GM10248 (cell line): ENCODE data around the gene CDKL4.

Experiments used
- CTCF ChIA-PET: fragments of 300-600 bp; sonication (Branson Sonifier 250); formaldehyde crosslinking; extraction: SDS; loops from one replicate; lab custom pipeline; 2021; ENCODE audit warnings: antibody characterized with exemption; lab: Yijun Ruan, JAX
- POLR2A ChIA-PET: fragments of 350-650 bp; sonication (Branson Sonifier 250); formaldehyde crosslinking; extraction: SDS; loops from one replicate; lab custom pipeline; 2020; ENCODE audit warnings: antibody characterized with exemption; lab: Yijun Ruan, JAX
- DNase-seq: peaks from one replicate; pipeline ENCODE4 v3.0.0; 2012; ENCODE audit errors: extremely low spot score
- CTCF ChIP-seq: IDR thresholded peaks from 2 replicates; pipeline ENCODE4 v1.5.1; 2012; ENCODE audit warnings: mild to moderate bottlenecking, low read depth; ENCODE audit errors: extremely low read depth, missing control alignments, control extremely low read depth

CDKL4 gene

DNA sequence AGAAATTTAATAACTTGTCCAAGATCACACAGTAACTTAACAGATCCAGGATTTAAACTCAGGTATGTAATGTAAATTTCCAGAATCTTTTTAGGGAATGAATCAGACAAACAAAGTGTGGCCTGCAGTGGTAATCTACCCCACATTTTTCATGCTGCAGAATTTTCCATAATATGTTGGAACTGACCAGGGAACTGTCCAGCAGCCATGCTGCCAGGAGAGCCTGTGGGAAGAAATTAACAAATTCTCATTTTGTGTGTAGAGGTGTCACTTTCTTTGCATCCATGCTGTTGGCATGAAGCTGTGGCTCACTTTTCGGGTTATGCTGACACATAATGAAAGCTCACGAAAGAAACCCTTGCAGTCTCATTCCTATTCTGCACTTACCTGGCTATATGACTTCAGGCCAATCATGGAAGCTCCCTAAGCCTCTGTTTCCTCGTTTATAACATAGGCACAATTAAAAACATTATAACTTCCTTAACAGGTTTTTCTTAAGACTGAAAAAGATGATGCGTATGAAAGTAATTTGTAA lies 54.7 kb downstream of the CDKL4 start:
- DNase-seq: no peak
- CTCF ChIA-PET: interaction anchor here (1.4 to 1.6 kb wide), 2 partner anchors 122 to 129 kb away, joined by 3 to 7 read pairs; no protein-coding TSS in a partner anchor
- POLR2A ChIA-PET: no interaction called here
- no peak for TF ChIP-seq CTCF

- DNase-seq: no peak
- ChIA-PET POLR2A (no interaction called here), CTCF (no interaction called here)
- TF ChIP-seq CTCF: no peak
Measured at GRCh38 chr2:39183673-39184072, 60.1 kb downstream of the CDKL4 start.

GRCh38 chr2:39181297-39181696 lies 62.5 kb downstream of the CDKL4 start:
- ChIA-PET CTCF (no interaction called here), POLR2A (no interaction called here)
- no peak for TF ChIP-seq CTCF

DNA sequence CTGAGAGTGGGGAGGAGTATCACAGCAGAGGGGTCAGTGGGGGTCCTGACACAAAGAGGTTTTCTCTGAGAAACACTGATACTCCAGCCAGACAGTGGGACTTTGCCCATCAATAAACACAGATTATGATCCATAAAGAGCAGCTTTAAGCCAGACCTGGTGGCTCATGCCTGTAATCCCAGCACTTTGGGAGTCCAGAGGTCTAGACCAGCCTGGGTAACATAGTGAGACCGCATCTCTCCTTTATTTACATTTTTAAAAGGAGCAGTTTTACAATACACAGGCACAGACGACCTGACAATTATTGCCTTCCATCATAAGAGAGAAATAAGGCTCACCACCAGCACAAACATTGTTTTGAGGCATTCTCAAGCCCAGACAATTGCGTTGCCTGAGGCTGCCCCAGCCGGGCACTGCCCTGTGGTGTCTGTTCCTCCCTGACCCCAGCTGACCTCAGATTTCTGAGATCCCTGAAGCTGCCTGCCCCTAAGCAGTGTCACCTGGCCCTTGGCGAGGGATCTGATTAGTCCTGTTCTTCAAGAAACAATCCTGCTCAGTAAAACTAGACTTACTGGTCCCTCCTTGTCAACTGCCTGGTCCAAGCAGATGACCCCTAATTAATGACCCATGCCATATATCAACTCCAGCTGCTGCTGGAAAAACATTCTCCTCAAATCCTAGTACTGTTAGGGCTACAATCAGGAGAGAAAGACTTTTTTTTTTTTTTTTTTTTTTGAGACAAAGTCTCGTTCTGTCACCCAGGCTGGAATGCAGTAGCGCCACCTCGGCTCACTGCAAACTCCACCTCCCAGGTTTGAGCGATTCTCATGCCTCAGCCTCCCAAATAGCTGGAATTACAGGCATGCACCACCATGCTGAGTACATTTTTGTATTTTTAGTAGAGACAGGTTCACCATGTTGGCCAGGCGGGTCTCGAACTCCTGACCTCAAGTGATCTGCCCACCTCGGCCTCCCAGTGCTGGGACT lies 63.5 kb downstream of the CDKL4 start:
- TF ChIP-seq CTCF: no peak
- POLR2A ChIA-PET: no interaction called here
- CTCF ChIA-PET: interaction anchor here (1.1 to 1.6 kb wide), 3 partner anchors 11 to 14 kb away, joined by 3 read pairs; no protein-coding TSS in a partner anchor
- DNase-seq: no peak

More at GRCh38 chr2:39181297-39181696, 62.5 kb downstream of the CDKL4 start:
- DNase-seq: no peak

DNA sequence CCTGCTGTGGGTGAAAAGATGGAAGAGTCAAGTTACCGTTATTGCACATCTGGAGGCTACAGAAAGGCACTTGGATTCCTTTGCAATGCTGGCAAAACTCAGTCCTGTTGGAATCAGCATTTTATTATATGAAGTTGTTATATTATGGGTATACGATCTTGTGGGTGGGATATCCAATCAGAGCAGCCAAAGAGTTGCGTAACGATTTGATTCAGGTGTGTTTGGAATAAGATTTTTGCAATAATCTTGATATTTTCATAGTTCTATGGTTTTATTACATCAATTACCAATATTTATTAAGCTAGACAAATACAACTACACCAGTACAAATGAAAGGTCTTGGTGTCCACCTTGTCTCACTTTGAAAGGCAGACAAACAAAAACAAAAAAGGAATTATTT lies 65.0 kb downstream of the CDKL4 start:
- TF ChIP-seq CTCF: no peak
- ChIA-PET CTCF (interaction anchor here (1.6 kb wide), 1 partner anchor 16 kb away, joined by 3 read pairs; no protein-coding TSS in a partner anchor), POLR2A (no interaction called here)
- DNase-seq: no peak

- ChIA-PET CTCF (interaction anchor here (0.7 to 1.4 kb wide), 2 partner anchors 9 to 33 kb away, joined by 3 read pairs; no protein-coding TSS in a partner anchor), POLR2A (interaction anchor here (0.7 kb wide), 1 partner anchor 78 kb away, joined by 8 read pairs; no protein-coding TSS in a partner anchor)
- no peak for DNase-seq
- TF ChIP-seq CTCF: no peak
Measured at GRCh38 chr2:39176997-39177396, 66.8 kb downstream of the CDKL4 start.
